NOMO-1 (cell line): ENCODE data around the gene CEP128.

Experiments
- DNase-seq, 2 experiments: peaks; one replicate each; lab custom pipeline; 2025; ENCODE audit not compliant: unreplicated experiment in 2 of 2; lab: John Stamatoyannopoulos, UW

The CEP128 gene

DNA sequence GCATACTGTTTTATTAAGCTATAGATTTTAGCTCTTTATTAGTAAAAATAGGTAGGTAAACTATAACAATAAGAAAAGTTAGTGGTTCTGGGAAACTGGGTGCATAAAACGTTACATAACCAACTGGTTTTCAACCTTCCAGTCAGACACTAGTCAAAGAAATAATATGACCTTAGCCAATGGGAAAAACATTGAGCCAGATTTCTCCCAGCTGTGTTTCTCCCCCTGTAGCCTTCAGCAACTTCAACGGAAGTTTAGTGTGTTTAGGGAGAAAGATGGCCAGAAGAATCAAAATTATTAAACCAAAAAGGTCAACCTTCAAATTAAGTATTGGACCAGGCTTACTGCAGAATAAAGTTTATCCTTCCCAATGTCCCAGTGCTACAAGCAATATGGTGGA lies 446.8 kb downstream of the CEP128 start:
- DNase-seq: no peak

DNA sequence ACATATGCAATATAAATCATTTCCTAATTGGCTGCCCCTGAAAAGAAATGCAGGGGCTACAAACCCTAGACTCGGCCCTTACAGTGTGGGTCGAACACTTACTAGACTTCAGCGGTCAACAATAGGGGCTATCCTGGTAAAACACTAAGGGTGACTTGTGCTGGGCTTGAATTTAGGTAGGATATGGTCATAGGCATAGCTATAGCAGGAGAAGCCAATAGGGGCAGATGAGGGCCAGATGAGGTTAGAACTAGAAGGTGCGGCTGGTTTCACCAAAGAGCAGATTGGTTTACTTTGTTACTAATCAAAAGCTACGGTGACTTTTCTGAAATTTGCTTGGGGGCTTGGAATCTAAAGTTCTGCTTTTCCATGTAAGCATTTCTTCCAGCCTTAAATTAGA lies 447.9 kb downstream of the CEP128 start:
- no peak for DNase-seq

DNA sequence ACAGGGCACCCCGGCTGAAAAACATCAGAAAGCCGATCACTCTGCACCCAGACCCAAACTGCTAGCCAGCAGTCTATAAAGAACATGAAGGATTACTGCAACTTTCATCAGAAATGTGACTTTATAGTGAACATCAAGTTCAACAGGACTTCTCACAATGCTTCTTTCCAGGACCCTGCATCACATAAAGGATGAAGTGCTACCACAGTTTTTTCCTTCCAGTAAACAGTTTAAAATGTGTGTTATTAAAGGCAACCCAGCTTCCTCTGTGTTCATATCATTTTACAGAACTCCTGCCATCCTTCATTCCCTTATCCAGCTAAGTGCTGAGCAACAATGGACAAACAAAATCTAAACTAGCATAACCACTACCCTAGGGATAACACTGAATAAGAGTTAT lies 449.9 kb downstream of the CEP128 start:
- no peak for DNase-seq

GRCh38 chr14:80491131-80491530 lies 450.4 kb downstream of the CEP128 start:
- DNase-seq: no peak

- DNase-seq: no peak
Measured at GRCh38 chr14:80489513-80489912, 452.0 kb downstream of the CEP128 start.

DNA sequence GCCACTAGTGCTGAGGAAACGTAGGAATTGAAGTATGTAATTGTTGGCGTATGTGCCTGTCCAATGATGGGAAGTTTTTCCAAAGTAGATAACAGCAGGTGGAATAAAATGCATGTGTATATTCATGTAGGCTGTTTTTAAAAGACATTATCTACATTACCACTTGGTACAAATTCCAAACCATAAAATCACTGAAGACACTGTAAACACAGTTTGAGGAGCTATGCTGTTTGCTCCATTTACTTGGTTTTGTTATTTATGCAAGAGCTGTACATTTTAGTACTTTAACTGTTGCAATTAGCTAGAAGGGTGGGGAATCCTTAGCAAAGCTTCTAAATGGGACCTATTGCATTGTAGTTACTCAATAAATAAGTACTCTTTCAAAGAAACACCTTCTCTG lies 455.8 kb downstream of the CEP128 start:
- DNase-seq: no peak

- DNase-seq: no peak
Measured at GRCh38 chr14:80483331-80483730, 458.2 kb downstream of the CEP128 start.

DNA sequence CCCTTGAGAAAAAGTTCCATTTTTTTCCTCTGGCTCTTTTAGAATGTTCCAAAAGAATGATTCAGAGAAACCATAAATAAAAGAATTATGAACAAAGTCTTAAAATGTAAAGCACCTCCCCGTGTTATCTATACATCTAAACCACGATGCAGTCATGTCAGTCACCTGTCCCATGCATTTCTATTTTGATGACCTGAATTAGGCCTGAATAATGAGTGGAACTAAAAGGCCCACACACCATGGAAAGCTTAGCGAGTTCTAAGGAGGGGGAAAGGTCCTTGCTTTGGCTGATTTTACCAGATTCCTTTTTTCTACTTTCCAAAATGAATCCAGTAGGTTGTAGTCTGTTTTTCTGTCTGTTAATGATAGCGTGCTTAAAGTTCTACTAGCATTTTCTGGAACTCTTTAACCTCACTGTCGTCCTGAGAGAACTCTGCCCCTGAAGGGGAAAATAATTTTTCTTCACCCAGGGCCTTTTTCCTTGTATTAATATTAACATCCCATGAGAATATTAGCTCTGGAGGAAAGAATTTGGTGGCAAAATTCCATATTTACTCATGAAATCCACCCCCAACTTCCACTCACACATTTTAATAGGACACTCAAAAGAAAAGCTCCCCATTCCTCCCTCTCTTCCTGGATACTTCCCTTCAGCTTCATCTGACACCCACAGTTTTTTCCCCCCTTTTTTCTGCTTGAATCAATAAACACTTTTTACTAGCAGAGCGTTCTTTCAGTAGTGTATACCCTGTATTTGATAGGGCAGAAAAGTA lies 464.0 kb downstream of the CEP128 start:
- no peak for DNase-seq

- no peak for DNase-seq
Measured at GRCh38 chr14:80475074-80475473, 466.5 kb downstream of the CEP128 start.

DNA sequence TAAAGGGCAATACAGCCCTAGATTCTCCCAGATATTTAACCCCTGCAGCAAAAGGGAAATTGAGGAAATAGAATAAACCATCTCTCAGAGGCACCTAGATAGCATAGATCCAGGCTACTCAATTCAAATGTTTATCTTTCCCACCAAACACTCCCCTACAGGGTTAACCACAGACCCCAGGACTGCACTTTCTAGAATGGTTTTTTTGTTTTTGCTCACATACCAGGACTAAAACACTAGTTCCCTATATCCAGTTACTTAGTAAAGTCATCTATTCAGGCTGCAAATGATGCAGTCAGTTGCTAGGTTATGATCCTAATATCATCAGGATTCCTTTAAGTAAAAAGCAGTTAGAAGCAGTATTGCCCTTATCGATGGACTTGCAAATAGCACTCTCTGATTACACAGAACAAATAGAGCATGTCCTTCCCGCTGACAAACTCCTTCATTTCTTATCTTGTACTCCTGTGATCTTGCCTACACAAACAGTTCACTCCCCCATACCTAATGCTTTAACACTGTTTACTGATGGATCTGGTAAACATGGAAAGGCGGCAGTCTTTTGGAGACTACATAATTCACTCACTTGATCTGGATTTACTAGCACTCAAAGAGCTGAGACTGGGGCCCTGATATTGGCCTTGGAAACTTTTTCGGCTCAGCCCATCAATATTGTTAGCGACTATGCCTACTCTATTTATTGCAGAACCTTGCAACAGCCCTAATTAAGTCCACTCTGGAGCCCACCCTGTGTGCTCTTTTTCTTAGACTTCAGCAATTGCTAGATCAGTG lies 473.0 kb downstream of the CEP128 start:
- DNase-seq: no peak

DNA sequence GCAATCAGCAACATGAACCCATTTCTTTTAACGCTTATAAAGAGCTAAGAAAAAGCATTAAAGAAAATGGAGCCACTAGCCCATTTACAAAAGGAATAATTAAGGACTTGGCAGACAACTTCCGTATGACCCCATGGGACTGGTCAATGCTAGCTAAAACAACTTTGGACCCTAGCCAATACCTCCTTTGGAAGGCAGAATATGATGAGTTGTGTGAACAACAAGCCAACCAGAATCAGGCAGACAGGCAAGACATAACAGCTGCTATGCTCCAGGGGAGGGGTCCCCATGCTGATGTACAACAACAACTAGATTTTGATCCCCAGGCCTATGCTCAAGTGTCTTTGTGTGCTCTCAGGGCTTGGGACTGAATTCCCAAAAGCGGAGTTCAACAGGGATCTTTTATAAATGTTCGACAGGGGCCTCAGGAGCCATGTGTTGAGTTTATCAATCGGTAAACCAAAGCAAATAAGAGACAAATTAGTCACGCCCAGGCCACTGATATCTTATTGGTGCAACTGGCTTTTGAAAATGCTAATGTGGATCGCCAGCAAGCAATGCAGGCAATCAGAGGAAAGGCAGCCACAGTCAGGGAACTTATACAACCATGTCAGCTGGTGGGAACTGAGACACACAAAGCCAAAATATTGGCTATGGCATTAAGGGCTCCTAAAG lies 475.9 kb downstream of the CEP128 start:
- no peak for DNase-seq

GRCh38 chr14:80464531-80465149 lies 476.9 kb downstream of the CEP128 start:
- no peak for DNase-seq

DNA sequence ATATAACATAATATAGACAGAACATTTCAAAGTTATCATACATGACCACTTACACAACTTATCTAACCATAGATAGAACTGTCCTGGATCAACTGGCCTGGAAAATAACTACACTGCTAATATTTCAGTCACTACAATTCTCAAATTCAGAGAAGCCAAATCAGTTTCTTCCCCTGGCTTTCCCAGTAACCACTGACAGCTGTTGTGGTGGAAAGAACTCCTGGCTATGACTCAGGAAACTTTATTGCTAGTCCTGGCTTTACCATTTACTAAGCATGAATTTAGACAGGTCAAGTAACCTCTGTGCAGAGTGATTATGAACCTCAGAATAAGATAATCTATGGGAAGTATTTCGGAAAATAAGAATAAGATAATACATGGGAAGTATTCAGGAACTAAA lies 485.3 kb downstream of the CEP128 start:
- no peak for DNase-seq

GRCh38 chr14:80455031-80455430 lies 486.5 kb downstream of the CEP128 start:
- no peak for DNase-seq

DNA sequence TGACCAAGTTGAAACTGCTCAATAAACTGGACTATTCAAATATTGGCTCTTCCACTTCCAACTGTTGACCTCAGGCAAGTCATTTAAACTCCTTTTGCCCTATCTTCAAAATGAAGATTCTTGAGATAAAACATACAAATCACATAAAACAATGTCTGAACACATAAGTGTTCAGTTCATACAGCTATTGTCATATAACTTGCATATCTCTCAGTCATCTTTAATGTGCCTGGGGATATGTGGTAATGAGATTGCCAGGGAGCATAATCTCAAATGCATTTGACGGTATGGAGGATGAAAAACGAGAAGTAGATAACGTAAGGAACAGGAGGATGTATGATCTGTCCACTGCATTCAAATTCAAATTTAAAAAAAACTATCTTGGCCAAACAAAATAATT lies 493.3 kb downstream of the CEP128 start:
- no peak for DNase-seq

GRCh38 chr14:80447392-80447791 lies 494.1 kb downstream of the CEP128 start:
- DNase-seq: no peak
